Stimulated activated naive CD8-positive, alpha-beta T cell treated with anti-CD3 and anti-CD28 coated beads, Interleukin-15, Interleukin-2, amounts not matched to agents 100 ng/mL and 50 ng/mL, for 24 hours (primary cell): ENCODE data around the gene NGB.

Experiments used
- H3K27ac Mint-ChIP-seq: one replicate; pipeline ENCODE4 v1.8.0; 2021; ENCODE audit warnings: mild to moderate bottlenecking, mixed read lengths
- H3K27me3 Mint-ChIP-seq: one replicate; pipeline ENCODE4 v1.8.0; 2021; ENCODE audit warnings: mixed read lengths
- H3K36me3 Mint-ChIP-seq: one replicate; pipeline ENCODE4 v1.8.0; 2021; ENCODE audit warnings: low read depth, mixed read lengths
- H3K4me1 Mint-ChIP-seq: one replicate; pipeline ENCODE4 v1.8.0; 2021; ENCODE audit warnings: low read depth, mixed read lengths
- H3K4me3 Mint-ChIP-seq: one replicate; pipeline ENCODE4 v1.8.0; 2021; ENCODE audit warnings: mild to moderate bottlenecking, mixed read lengths
- H3K9me3 Mint-ChIP-seq: one replicate; pipeline ENCODE4 v1.8.0; 2021; ENCODE audit warnings: mixed read lengths

Gene NGB

DNA sequence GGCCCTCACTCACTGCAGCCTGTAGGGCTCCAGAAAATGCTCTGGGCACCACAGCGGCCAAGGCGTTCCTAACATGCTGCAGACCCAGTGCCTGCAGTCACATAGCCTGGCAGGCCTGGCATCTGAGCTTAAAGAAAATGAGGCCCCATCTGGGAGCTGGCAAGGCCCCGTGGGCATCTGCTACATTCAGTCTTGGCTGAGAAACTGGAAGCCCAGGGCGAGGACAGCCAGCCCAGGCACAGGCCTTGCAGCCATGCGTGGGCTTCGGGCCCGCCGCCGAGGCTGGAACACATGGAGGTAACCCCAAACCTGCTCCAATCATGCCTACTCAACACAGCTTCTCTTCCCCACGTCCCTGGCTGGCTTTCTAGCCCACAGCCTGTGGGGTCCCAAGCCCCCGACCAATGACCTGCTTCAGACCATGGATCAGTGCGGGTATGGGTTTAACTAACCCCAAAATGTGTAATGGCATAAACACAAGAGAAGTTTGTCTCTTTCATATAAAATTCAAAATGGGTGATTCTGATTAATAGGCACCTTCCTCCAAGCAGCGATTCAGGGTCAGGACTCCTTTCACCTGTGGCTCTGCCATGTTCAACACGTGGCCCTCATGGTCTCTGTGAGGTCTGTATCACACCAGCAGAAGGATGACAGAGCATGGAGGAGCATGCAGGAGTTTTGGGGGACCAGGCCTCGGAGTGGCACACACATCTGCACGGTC lies 6.4 kb downstream of the NGB start:
- H3K36me3 Mint-ChIP-seq: no peaks in the 10 kb centered on the region
- peaks cover 24% of the 10 kb centered on the region for H3K27me3 Mint-ChIP-seq
- H3K4me3 Mint-ChIP-seq: no peak overlapping the region
- no peaks in the 10 kb centered on the region for H3K9me3 Mint-ChIP-seq
- no peak overlapping the region for H3K27ac Mint-ChIP-seq
- H3K4me1 Mint-ChIP-seq: no peaks in the 10 kb centered on the region

DNA sequence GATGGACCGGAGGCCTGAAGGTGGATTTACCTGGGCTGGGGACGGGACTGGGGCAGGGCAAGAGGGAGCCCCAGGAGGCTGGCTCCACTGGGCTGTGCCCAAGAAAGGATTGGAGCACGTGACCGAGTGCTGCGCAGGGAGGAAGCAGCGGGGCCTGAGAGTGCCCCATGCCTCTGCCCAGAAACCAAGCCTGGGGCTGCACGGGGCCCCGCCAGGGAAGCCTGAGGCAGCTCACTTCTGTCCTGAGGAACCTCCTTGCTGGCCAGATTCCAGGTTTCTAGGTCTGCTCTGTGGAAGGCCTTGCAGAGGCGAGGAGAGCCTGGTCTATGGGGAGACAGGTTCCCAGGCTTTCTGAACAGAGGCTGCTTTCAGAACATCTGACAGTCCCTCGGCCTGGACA lies 10.4 kb downstream of the NGB start:
- peaks cover 7% of the 10 kb centered on the region for H3K27me3 Mint-ChIP-seq
- no peaks in the 10 kb centered on the region for H3K9me3 Mint-ChIP-seq
- no peak overlapping the region for H3K27ac Mint-ChIP-seq
- no peaks in the 10 kb centered on the region for H3K4me1 Mint-ChIP-seq
- H3K36me3 Mint-ChIP-seq: no peaks in the 10 kb centered on the region
- no peak overlapping the region for H3K4me3 Mint-ChIP-seq

DNA sequence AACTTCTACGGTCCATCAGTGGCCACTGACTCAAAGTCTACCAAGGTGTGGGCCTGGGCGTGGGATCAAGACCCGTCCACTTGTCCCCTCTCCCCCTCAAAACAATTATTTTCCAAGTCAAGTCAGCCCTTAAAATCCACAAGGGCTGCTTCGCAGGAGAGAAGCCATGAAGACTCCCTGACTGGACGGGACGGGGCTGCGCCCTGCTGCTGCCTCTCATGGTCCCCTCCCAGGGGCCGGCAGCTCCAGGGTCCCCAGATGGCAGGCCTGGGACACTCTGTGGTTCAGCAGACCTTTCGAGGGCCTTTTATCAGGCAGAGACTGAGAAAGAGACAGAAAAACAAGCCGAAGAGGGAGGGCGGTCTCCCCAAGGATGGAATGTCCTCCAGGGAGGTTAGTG lies 10.8 kb downstream of the NGB start:
- H3K27ac Mint-ChIP-seq: no peak overlapping the region
- H3K36me3 Mint-ChIP-seq: no peaks in the 10 kb centered on the region
- no peak overlapping the region for H3K4me3 Mint-ChIP-seq
- no peaks in the 10 kb centered on the region for H3K9me3 Mint-ChIP-seq
- H3K4me1 Mint-ChIP-seq: no peaks in the 10 kb centered on the region
- H3K27me3 Mint-ChIP-seq: peaks cover 7% of the 10 kb centered on the region

DNA sequence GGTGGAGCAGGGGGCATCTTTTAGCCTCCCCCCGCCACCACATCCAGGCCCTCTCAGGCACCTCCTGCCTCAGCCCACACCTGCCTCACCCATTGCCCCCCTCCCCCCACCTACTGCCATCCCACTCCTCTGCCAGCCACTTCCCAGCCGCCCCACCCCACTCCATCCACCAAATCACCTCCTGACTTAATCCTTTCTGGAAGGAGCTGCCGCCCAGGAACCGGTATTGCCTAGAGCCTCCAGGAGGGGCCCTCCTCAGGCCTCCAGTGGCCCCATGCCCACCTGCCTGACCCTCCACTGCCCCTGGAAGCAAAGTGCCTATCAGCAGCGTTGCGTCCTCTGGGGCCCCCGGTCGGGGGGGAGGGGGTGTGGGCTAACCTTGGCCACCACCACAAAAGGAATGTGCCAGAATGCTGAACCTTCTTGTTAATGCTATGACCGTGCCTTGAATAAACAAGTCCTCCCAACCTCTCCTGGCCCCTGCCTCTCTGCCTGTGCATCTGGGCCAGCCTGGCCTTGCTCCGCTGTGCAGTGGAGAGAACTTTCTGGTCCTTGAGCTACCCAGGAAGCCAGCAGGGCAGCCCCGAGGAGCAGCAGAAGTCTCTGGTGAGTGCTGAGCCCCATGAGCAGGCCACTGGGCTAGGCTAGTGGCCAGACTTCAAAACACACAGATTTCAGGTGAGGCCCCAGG lies 11.8 kb downstream of the NGB start:
- no peak overlapping the region for H3K4me3 Mint-ChIP-seq
- H3K27ac Mint-ChIP-seq: no peak overlapping the region
- no peaks in the 10 kb centered on the region for H3K4me1 Mint-ChIP-seq
- no peaks in the 10 kb centered on the region for H3K9me3 Mint-ChIP-seq
- peaks cover 7% of the 10 kb centered on the region for H3K27me3 Mint-ChIP-seq
- no peaks in the 10 kb centered on the region for H3K36me3 Mint-ChIP-seq

DNA sequence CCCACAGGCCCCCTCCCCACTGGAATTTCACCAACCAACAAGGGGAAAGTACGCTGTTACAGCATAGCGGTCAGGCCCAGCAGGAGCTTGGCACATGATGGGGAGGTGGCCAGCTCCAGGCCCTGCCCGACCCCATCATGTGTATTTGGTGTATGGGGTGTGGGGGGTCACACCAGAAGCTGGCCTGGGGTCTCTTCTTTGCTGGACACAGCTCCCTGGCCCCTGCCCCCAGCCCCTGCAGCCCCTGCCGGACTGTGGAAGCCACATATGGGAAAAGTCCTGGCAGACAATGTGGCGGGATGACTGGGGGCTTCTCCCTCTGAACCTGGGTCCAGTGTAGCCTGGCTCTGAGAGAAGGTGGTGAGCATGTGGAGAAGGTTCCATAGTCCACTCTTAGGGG lies 12.4 kb downstream of the NGB start:
- Mint-ChIP-seq H3K9me3 (no peaks in the 10 kb centered on the region), H3K4me3 (no peak overlapping the region), H3K36me3 (no peaks in the 10 kb centered on the region), H3K27ac (no peak overlapping the region), H3K27me3 (peaks cover 7% of the 10 kb centered on the region), H3K4me1 (no peaks in the 10 kb centered on the region)

GRCh38 chr14:77257700-77258099 lies 13.3 kb downstream of the NGB start:
- no peak overlapping the region for H3K27ac Mint-ChIP-seq
- H3K27me3 Mint-ChIP-seq: peaks cover 7% of the 10 kb centered on the region

GRCh38 chr14:77256694-77257093 lies 14.3 kb downstream of the NGB start:
- no peak overlapping the region for H3K4me3 Mint-ChIP-seq
- H3K36me3 Mint-ChIP-seq: no peaks in the 10 kb centered on the region
- H3K27ac Mint-ChIP-seq: no peak overlapping the region
- no peaks in the 10 kb centered on the region for H3K4me1 Mint-ChIP-seq
- H3K9me3 Mint-ChIP-seq: no peaks in the 10 kb centered on the region
- H3K27me3 Mint-ChIP-seq: peaks cover 3% of the 10 kb centered on the region

More at GRCh38 chr14:77257700-77258099, 13.3 kb downstream of the NGB start:
- H3K36me3 Mint-ChIP-seq: no peaks in the 10 kb centered on the region
- H3K4me1 Mint-ChIP-seq: no peaks in the 10 kb centered on the region
- H3K4me3 Mint-ChIP-seq: no peak overlapping the region
- H3K9me3 Mint-ChIP-seq: no peaks in the 10 kb centered on the region

DNA sequence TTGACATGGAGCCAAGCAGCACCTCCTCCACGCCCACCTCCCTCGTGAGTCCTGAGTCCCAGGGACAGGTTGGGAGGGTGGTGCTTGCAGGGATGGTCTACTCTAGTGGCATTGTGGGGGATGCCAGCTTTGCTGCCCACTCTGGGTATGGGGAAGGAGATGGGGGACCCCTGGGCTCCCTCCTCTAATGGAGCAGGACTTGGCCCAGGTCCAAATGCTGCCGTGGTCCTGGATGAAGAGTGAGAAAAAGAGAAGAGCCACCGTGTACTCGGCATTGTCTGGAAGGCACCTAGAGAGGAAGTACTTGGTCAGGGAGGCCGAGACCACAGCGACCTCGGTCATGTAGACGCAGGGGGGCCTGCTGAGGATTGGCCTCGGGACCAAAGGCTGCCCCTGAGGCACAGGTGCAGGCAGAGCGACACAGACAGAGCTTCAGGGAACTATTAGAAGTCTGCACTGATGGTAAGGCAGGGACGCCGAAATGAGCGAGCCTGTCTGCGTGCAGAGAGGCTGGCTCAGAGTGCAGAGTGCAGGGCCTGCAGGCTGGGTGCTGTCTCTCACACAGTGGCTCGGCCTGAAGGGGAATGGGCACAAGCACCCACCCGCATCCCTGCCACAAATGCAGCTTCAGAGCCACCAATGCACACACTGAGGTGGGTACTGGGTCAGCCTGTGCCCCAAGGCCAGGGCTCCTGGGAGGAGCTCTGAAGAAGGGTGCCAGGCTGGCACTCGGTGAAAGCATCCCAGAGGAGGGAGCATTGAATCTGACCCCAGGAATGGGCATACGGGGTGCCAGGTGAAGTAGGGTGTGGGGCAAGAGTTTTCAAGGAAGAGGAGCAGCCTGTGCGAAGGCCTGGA lies 17.4 kb downstream of the NGB start:
- Mint-ChIP-seq H3K9me3 (no peaks in the 10 kb centered on the region), H3K4me1 (no peaks in the 10 kb centered on the region), H3K27me3 (no peaks in the 10 kb centered on the region), H3K27ac (no peak overlapping the region), H3K36me3 (no peaks in the 10 kb centered on the region), H3K4me3 (no peak overlapping the region)

- no peaks in the 10 kb centered on the region for H3K9me3 Mint-ChIP-seq
These were observed 19.1 kb downstream of the NGB start for GRCh38 chr14:77251870-77252269.

GRCh38 chr14:77250927-77251326 lies 20.1 kb downstream of the NGB start:
- Mint-ChIP-seq H3K9me3 (no peaks in the 10 kb centered on the region), H3K4me1 (no peaks in the 10 kb centered on the region), H3K27me3 (no peaks in the 10 kb centered on the region), H3K4me3 (no peak overlapping the region), H3K36me3 (no peaks in the 10 kb centered on the region), H3K27ac (no peak overlapping the region)

More at GRCh38 chr14:77251870-77252269, 19.1 kb downstream of the NGB start:
- no peaks in the 10 kb centered on the region for H3K27me3 Mint-ChIP-seq
- H3K27ac Mint-ChIP-seq: no peak overlapping the region
- no peak overlapping the region for H3K4me3 Mint-ChIP-seq
- no peaks in the 10 kb centered on the region for H3K36me3 Mint-ChIP-seq
- no peaks in the 10 kb centered on the region for H3K4me1 Mint-ChIP-seq

DNA sequence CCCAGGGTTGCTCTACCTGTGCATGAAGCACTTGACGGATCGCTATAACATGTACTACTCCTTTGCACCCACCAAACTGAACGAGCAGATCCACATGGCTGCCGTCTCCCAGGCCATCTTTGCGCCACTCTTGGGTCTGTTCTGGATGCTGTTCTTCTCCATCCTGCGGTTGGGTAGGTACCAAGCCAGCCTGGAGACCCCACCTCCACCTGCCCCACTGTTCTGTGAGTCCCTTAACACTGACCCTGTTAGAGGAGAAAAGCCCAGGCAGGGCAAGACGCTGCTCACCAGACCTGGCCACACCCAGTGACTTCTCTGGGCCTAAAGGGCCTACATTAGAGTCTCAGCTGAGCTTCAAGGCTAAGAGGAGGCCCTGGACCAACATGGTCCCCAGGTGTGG lies 21.7 kb downstream of the NGB start:
- no peaks in the 10 kb centered on the region for H3K9me3 Mint-ChIP-seq
- H3K36me3 Mint-ChIP-seq: no peaks in the 10 kb centered on the region
- H3K27ac Mint-ChIP-seq: no peak overlapping the region
- no peak overlapping the region for H3K4me3 Mint-ChIP-seq
- no peaks in the 10 kb centered on the region for H3K27me3 Mint-ChIP-seq
- H3K4me1 Mint-ChIP-seq: no peaks in the 10 kb centered on the region

GRCh38 chr14:77248666-77249065 lies 22.3 kb downstream of the NGB start:
- Mint-ChIP-seq H3K27me3 (no peaks in the 10 kb centered on the region), H3K4me1 (peaks cover 3% of the 10 kb centered on the region), H3K27ac (no peak overlapping the region), H3K4me3 (no peak overlapping the region), H3K36me3 (no peaks in the 10 kb centered on the region), H3K9me3 (no peaks in the 10 kb centered on the region)

GRCh38 chr14:77246784-77247183 lies 24.2 kb downstream of the NGB start:
- Mint-ChIP-seq H3K4me3 (no peak overlapping the region), H3K27me3 (no peaks in the 10 kb centered on the region), H3K4me1 (peaks cover 11% of the 10 kb centered on the region), H3K27ac (no peak overlapping the region), H3K36me3 (no peaks in the 10 kb centered on the region), H3K9me3 (no peaks in the 10 kb centered on the region)

DNA sequence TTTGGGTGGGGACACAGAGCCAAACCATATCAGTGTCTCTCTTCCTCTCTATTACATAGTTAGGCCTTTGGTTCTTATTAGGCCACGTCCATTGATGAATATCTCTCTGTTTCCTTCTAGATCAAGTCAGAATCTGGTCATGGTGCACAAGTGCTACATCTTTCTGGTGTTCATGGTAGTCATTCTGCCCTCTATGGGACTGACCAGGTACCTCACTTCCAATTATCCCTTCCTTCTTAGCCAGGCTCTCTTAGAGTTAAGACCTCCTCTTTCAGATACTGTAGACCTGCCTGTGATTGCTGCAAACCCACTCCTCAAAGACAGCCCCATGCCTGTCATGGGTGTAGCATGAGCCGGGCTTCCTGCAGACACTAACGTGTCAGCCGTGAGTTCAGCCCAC lies 25.2 kb downstream of the NGB start:
- no peaks in the 10 kb centered on the region for H3K9me3 Mint-ChIP-seq
- no peak overlapping the region for H3K27ac Mint-ChIP-seq
- no peaks in the 10 kb centered on the region for H3K27me3 Mint-ChIP-seq

DNA sequence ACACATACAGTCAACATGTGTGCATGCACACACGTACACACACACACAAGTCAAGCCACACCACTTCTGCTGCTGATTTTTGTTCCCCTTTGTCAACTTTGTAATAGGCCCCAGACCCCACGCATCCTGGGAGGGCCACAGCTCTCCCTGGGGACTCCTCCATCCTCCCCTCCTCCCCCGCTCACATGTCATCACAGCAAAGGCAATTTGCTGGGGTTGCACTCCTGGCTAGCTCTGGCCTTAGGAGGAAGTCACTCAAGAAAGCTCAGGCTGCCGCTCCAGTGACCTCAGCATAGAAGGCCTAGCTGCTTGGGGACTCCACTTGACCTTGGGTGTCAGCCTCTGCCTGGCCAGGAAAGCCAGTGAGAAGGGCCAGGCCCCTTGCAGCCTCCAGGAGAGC lies 27.2 kb downstream of the NGB start:
- no peak overlapping the region for H3K4me3 Mint-ChIP-seq
- H3K27me3 Mint-ChIP-seq: no peaks in the 10 kb centered on the region
- H3K27ac Mint-ChIP-seq: no peak overlapping the region
- H3K4me1 Mint-ChIP-seq: peaks cover 11% of the 10 kb centered on the region
- no peaks in the 10 kb centered on the region for H3K9me3 Mint-ChIP-seq
- H3K36me3 Mint-ChIP-seq: no peaks in the 10 kb centered on the region

More for the DNA sequence above, 25.2 kb downstream of the NGB start:
- no peaks in the 10 kb centered on the region for H3K36me3 Mint-ChIP-seq
- no peak overlapping the region for H3K4me3 Mint-ChIP-seq
- H3K4me1 Mint-ChIP-seq: peaks cover 11% of the 10 kb centered on the region
